22Rv1 (cell line): ENCODE data around the gene OR6C3.

Source experiments
- H3K27ac ChIP-seq: fragments of 450-650 bp; 2 replicates; pipeline ENCODE4 v1.5.1; 2017
- ZFX ChIP-seq: fragments of 450-650 bp; IDR thresholded peaks from 2 replicates; pipeline ENCODE4 v1.6.1; 2017; ENCODE audit warnings: antibody characterized with exemption, borderline replicate concordance
- TF ChIP-seq, protein P1 (sequence below): fragments of 450-650 bp; IDR thresholded peaks from 2 replicates; pipeline ENCODE4 v1.5.1; 2017; ENCODE audit warnings: mild to moderate bottlenecking

OR6C3 gene

GRCh38 chr12:55362675-55363074 lies 32.1 kb downstream of the OR6C3 start, which contains the start of gene OR6C75:
OR6C75 (plus strand) TSS chr12:55362975; CDS start chr12:55365111, 2,136 bp downstream.
- no peak within 1 kb of the TSS for H3K27ac ChIP-seq

GRCh38 chr12:55365086-55365485 lies 34.5 kb downstream of the OR6C3 start:
- H3K27ac ChIP-seq: no peak overlapping the region
- TF ChIP-seq, protein P1, sequence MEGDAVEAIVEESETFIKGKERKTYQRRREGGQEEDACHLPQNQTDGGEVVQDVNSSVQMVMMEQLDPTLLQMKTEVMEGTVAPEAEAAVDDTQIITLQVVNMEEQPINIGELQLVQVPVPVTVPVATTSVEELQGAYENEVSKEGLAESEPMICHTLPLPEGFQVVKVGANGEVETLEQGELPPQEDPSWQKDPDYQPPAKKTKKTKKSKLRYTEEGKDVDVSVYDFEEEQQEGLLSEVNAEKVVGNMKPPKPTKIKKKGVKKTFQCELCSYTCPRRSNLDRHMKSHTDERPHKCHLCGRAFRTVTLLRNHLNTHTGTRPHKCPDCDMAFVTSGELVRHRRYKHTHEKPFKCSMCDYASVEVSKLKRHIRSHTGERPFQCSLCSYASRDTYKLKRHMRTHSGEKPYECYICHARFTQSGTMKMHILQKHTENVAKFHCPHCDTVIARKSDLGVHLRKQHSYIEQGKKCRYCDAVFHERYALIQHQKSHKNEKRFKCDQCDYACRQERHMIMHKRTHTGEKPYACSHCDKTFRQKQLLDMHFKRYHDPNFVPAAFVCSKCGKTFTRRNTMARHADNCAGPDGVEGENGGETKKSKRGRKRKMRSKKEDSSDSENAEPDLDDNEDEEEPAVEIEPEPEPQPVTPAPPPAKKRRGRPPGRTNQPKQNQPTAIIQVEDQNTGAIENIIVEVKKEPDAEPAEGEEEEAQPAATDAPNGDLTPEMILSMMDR: no peak
- TF ChIP-seq ZFX: no peak

More at GRCh38 chr12:55362675-55363074, 32.1 kb downstream of the OR6C3 start, which contains the start of gene OR6C75:
- no peak for TF ChIP-seq ZFX
- TF ChIP-seq, protein P1: no peak

- TF ChIP-seq ZFX: no peak
- TF ChIP-seq, protein P1: no peak
- no peak overlapping the region for H3K27ac ChIP-seq
These were observed 42.0 kb downstream of the OR6C3 start for GRCh38 chr12:55372521-55372920.
